Activated CD4-positive, alpha-beta T cell treated with anti-CD3 and anti-CD28 coated beads for 36 hours (primary cell): Measurements from ENCODE around the gene DIO2. TPM values are rescaled to one million over a fixed set of nuclear protein-coding genes. Genes with fewer than 3 reads are reported as not detected.

Experiments
- ATAC-seq: fragments of 200-7000 bp; cut with Tn5 transposase; one replicate; pipeline ENCODE4 v1.10.0; 2021; ENCODE audit warnings: mild to moderate bottlenecking, moderate library complexity
- CTCF ChIA-PET: fragments of 350-600 bp; sonication (Branson Sonifier 250); formaldehyde crosslinking; loops from one replicate; lab custom pipeline; 2021; ENCODE audit warnings: antibody characterized with exemption; lab: Charles Lee
- POLR2A ChIA-PET: fragments of 350-600 bp; sonication (Branson Sonifier 250); formaldehyde crosslinking; loops from one replicate; lab custom pipeline; 2021; ENCODE audit warnings: antibody characterized with exemption, inconsistent platforms; lab: Charles Lee
- DNase-seq: peaks from one replicate; pipeline ENCODE4 v3.0.0-alpha.2; 2020
- H3K27ac Mint-ChIP-seq: one replicate; pipeline ENCODE4 v1.8.0; 2021; ENCODE audit warnings: mixed read lengths
- H3K27me3 Mint-ChIP-seq: one replicate; pipeline ENCODE4 v1.8.0; 2021; ENCODE audit warnings: mixed read lengths
- H3K36me3 Mint-ChIP-seq: one replicate; pipeline ENCODE4 v1.8.0; 2021; ENCODE audit warnings: low read depth, mixed read lengths
- H3K4me1 Mint-ChIP-seq: one replicate; pipeline ENCODE4 v1.8.0; 2021; ENCODE audit warnings: mixed read lengths
- H3K4me3 Mint-ChIP-seq: one replicate; pipeline ENCODE4 v1.8.0; 2021; ENCODE audit warnings: mild to moderate bottlenecking, moderate library complexity, mixed read lengths
- H3K9me3 Mint-ChIP-seq: one replicate; pipeline ENCODE4 v1.8.0; 2021; ENCODE audit warnings: low read depth, mixed read lengths
- intact Hi-C, 2 experiments: fragments of 100-400 bp; cut with DNase I in 1 of 2; cut with micrococcal nuclease in 1 of 2; formaldehyde crosslinking; loops; one replicate each; pipeline versions ENCODE4 v1.14.2 to v1.15.1; 2022 to 2024; cut with DNase I, micrococcal nuclease
- total RNA-seq, 2 experiments: library from RNA; stranded (reverse); gene quantifications; one replicate each; pipeline ENCODE4 v1.2.3, GENCODE V29; 2021

DIO2 gene
- not detected for total RNA-seq

DNA sequence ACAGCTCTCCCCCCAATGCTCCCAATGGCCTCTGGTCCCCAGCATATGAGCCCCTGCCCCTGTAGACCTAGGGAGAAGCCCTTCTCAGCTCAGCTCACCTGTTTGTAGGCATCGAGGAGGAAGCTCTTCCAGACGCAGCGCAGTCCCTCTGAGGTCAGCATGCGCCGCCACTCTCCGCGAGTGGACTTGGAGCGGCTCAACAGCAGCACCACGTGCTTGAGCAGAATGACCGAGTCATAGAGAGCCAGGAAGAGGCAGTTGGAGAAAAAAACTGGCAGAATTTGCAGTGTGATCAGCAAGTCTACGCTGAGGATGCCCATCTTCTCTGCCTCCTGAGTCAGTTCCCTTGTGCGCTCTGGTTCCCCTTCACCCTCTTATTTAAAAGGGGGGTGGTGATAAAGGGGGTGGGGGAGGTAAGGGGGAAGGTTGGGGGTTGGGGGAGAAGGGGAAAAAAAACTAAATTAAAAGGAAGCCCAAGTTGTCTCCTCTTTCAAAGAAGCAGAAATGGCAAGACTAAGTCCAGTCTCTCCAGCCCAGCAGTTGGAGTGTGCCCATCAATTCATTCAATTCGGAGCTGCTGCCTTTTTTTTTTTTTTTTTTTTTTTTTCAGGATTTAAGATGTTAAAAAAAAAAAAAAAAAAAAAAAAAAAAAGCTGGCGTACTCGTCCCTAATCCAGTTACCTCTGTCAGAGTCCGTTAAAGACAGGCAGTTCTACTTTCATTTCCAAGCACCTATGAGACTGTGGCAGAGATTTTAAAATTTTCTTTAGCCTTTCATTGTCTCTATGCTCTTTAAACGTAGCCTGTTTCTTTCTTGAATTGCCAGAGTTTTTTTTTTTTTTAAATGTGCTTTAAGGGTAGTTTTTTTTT, at the start of gene DIO2:
Gene DIO2, minus strand, starts transcription at position 352 of the 870 bp plus-strand sequence. Its CDS starts 32 bp downstream, at position 320.
- no peaks in the 10 kb centered on the region for H3K36me3 Mint-ChIP-seq
- H3K9me3 Mint-ChIP-seq, result no peaks in the 10 kb centered on the region
- no peak within 1 kb of the TSS for H3K4me3 Mint-ChIP-seq
- no peaks in the 10 kb centered on the region for H3K4me1 Mint-ChIP-seq
- H3K27ac Mint-ChIP-seq, result no peak within 1 kb of the TSS
- DNase-seq, result no peak
- ChIA-PET CTCF (interaction anchor here (1.1 kb wide), 1 partner anchor 30 kb away, joined by 3 read pairs; no protein-coding TSS in a partner anchor), POLR2A (no interaction called here)
- peaks cover 1% of the 10 kb centered on the region for H3K27me3 Mint-ChIP-seq
- no peak for ATAC-seq
- intact Hi-C loops, result loop anchor here in 1 of 2 experiments (5.0 kb wide), 1 partner anchor 641 kb away; no protein-coding TSS in a partner anchor

DNA sequence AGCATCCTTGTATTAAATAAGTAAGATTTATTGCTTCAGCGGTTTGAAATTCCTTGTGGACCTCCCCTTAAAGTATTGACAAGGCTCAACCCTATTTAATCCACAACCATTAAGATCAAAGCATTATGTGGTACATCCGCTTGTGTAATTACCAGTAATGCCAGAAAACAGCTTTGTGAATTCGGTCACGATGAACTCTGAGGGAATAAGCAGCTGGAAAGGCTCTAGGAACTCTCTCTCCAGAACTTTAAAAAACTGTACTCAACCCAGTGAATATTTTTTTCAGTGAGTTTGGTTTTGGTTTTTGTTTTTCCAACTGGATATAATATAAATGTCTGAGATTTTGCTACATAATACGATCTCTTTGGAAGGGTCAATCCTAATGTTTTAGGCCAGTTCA, 49.3 kb upstream of the DIO2 start:
- CTCF ChIA-PET, result no interaction called here
- no peak for ATAC-seq
- no peaks in the 10 kb centered on the region for H3K4me1 Mint-ChIP-seq

DNA sequence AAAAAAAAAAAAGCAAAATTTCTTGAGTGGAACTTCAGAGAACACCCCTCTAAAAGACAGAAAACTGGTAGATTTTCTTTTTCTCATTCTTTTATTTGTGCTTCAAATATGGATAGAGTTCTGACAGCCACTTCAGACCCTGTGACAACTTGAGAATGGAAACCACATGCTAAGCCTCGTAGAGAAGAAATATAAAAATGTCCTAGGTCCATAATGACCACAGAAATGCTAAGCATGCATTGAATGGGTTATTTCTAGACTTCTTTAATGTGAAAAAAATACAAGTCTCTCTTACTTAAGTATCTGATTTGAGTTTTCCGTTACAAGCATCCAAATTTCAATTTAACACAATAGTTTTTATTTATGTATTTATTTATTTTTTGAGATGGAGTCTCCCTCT, 28.3 kb upstream of the DIO2 start:
- DNase-seq, result no peak
- Mint-ChIP-seq H3K27me3 (no peaks in the 10 kb centered on the region), H3K4me3 (no peak overlapping the region), H3K4me1 (no peaks in the 10 kb centered on the region), H3K9me3 (peaks cover 25% of the 10 kb centered on the region), H3K27ac (no peak overlapping the region), H3K36me3 (no peaks in the 10 kb centered on the region)
- ChIA-PET POLR2A (no interaction called here), CTCF (interaction anchor here (0.7 kb wide), 1 partner anchor 60 kb away, joined by 3 read pairs; no protein-coding TSS in a partner anchor)
- intact Hi-C loops, result no loop called here
- no peak for ATAC-seq

More for the DNA sequence above, 49.3 kb upstream of the DIO2 start:
- intact Hi-C loops, result no loop called here
- POLR2A ChIA-PET, result no interaction called here
- H3K4me3 Mint-ChIP-seq, result no peak overlapping the region
- no peaks in the 10 kb centered on the region for H3K27me3 Mint-ChIP-seq
- DNase-seq, result no peak
- no peak overlapping the region for H3K27ac Mint-ChIP-seq
- peaks cover 1% of the 10 kb centered on the region for H3K9me3 Mint-ChIP-seq
- H3K36me3 Mint-ChIP-seq, result no peaks in the 10 kb centered on the region

DNA sequence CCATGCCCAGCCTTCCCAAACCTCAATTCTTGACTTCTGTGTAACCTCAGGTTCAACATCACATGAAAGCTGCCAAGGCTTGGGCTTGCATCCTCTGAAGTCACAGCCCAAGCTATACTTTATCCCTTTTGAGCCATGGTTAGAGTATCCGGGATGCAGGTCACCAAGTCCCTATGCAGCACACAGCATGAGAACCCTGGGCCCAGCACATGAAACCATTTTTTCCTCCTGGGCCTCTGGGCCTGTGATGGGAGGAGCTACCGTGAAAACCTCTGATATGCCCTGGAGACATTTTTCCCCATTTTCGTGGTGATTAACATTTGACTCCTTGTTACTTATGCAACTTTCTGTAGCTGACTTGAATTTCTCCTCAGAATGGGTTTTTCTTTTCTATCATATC, 25.8 kb upstream of the DIO2 start:
- ChIA-PET CTCF (interaction anchor here (0.6 kb wide), 2 partner anchors 36 to 398 kb away, joined by 3 read pairs; no protein-coding TSS in a partner anchor), POLR2A (no interaction called here)
- intact Hi-C loops, result no loop called here
- Mint-ChIP-seq H3K4me3 (no peak overlapping the region), H3K27me3 (no peaks in the 10 kb centered on the region), H3K4me1 (no peaks in the 10 kb centered on the region), H3K36me3 (no peaks in the 10 kb centered on the region), H3K9me3 (peaks cover 22% of the 10 kb centered on the region), H3K27ac (no peak overlapping the region)
- no peak for DNase-seq
- no peak for ATAC-seq

DNA sequence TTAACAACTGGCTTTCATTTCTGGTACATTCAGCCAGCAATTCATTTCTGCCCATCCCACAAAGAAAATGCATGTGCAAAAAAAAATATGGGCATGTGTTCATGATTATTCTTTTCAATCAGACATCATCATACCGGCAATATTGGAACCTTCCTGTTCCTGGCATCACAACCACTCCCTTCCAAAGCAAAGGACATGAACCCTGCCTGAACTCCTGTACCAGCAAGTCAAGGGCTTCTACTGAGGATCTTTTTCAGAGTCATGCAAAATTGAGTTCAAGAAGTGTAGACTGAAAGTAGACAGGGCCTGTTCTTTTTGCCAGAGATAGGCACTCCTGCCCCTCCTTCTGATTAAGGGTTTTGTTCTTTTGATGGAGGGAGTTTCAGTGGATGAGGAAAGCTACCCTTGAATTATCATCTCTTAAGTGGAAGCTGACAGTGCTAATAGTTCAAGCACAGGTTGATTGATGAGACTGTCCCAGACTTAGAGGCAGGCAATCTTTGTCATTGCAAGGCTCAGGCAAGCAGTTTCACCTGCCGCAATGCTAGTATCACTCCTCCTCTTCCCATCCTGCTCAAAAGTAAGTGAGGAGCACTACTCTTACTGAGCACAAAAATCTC, 22.3 kb upstream of the DIO2 start:
- Mint-ChIP-seq H3K27ac (no peak overlapping the region), H3K27me3 (no peaks in the 10 kb centered on the region), H3K9me3 (peaks cover 20% of the 10 kb centered on the region), H3K4me1 (no peaks in the 10 kb centered on the region), H3K4me3 (no peak overlapping the region), H3K36me3 (no peaks in the 10 kb centered on the region)
- CTCF ChIA-PET, result no interaction called here
- intact Hi-C loops, result no loop called here
- POLR2A ChIA-PET, result no interaction called here
- ATAC-seq (no peak), DNase-seq (no peak)

DNA sequence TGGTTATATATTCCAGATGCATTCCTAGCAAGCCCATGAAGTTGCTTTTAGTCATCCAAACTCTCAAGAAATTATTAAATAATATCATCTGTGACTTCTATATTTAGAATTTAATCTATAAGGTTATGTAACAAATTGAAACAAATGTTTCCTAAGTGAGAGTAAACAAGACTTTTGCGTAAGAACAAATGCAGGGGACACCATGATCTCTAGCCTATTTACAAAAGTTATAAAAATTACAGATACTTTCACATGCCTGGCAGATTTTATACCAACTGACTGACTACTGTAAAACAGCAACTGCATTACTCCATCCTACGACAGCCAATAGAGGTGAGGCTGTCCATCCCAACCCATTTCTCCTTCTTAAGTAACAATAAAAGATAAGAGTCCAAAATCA, 20.4 kb upstream of the DIO2 start:
- DNase-seq, result no peak
- CTCF ChIA-PET, result no interaction called here
- no peak for ATAC-seq
- Mint-ChIP-seq H3K27me3 (no peaks in the 10 kb centered on the region), H3K27ac (no peak overlapping the region), H3K4me3 (no peak overlapping the region), H3K9me3 (peaks cover 20% of the 10 kb centered on the region), H3K4me1 (no peaks in the 10 kb centered on the region), H3K36me3 (no peaks in the 10 kb centered on the region)
- POLR2A ChIA-PET, result no interaction called here
- intact Hi-C loops, result no loop called here

DNA sequence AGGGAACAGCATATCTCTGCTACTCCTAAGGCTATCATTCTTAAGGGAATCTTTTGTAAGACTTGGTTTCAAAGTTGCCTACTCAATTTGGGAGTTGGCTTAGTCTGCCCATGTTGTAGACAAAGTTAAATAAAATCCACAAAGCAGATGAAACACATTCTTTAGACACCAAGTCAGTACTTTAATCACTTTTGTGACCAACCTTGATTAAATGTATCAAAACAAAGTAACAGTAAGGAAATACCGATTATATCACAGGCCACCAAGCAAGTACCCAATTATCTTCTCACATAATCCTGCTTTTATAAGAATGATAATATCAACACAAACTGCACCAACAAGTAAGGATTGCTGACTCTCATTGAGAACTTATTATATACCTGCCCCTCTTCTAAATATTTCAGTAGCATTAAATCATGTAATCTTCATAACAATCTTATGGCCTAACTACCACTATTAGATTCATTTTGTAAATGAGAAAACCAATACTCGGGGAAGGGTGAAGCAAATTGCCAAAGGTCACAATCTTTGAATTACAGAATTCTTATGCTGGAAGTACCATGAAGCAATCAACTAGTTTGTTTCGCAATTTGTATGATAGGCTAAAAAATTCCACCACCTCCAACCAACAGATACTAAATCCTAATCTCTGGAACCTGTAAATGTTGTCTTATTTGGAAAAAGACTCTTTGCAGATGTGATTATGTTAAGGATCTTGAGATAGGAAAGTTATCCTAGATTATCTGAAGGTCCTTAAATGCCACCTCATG, 12.6 kb upstream of the DIO2 start:
- DNase-seq (no peak), ATAC-seq (no peak)
- CTCF ChIA-PET, result no interaction called here
- Mint-ChIP-seq H3K27me3 (no peaks in the 10 kb centered on the region), H3K27ac (no peak overlapping the region), H3K4me3 (no peak overlapping the region), H3K36me3 (no peaks in the 10 kb centered on the region), H3K4me1 (no peaks in the 10 kb centered on the region), H3K9me3 (peaks cover 9% of the 10 kb centered on the region)
- POLR2A ChIA-PET, result no interaction called here
- intact Hi-C loops, result no loop called here

DNA sequence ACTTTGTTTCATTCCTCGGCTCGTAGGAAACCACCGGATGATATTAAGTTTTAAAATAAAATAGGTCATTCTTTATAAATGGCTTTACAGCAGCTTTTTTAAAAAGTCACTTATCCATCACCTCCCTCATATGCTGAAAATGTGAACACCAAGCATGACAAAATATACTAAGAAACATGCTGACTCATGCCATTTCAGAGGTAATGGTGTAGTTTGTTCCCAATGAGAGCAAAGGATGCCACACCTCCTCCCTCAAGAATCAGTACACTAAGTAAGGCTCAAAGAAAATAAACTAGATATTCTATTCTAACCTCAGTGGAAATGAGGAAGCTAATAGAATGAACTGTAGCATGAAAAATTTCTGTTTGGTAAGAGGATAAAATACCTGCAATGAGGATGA, 5.5 kb upstream of the DIO2 start:
- Mint-ChIP-seq H3K4me1 (no peaks in the 10 kb centered on the region), H3K36me3 (no peaks in the 10 kb centered on the region), H3K27ac (no peak overlapping the region), H3K9me3 (peaks cover 4% of the 10 kb centered on the region), H3K27me3 (no peaks in the 10 kb centered on the region), H3K4me3 (no peak overlapping the region)
- POLR2A ChIA-PET, result interaction anchor here (0.6 kb wide), 1 partner anchor 46 kb away, joined by 10 read pairs; no protein-coding TSS in a partner anchor
- intact Hi-C loops, result no loop called here
- no peak for ATAC-seq
- DNase-seq, result no peak
- CTCF ChIA-PET, result no interaction called here

DNA sequence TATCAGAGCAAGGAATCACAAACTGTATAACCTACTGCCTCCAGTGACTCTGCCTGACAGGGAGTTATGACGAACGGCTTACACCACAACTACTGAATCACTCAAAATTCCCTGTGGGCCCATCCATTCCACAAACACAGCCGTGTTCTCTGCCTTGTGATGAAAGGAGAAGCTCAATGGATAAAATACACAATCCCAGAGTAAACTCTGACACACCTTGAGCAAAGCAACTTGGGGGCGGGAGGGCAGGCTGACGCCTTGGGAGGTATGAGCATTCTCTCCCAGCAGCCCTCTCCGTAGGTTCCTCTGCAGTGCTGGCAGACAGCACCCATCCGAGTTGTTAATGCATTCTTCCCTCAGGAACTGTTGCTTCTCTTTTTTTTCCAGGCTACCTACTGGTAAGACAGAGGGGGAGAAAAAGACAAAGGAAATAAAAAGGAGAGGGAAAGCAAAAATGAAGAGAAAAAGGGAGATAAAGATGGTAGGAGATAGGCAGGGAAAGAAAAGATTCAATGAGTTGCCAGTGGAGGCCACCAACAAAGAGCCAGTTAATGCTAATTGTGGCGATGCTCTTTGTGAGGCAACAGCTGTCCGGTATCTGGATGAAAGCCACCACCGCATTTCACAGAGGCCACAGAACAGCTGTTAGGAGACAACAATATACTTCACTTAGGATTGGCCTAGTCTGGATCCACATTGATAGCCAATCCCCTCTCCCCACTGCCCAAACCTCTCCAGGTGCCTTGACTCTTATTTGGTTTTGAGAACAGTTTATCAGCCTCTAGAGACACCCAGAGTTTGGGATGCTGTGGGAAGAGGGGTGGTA, 4.7 kb upstream of the DIO2 start:
- no peak overlapping the region for H3K4me3 Mint-ChIP-seq
- intact Hi-C loops, result no loop called here
- ATAC-seq, result no peak
- H3K4me1 Mint-ChIP-seq, result no peaks in the 10 kb centered on the region
- POLR2A ChIA-PET, result no interaction called here
- peaks cover 4% of the 10 kb centered on the region for H3K9me3 Mint-ChIP-seq
- DNase-seq, result no peak
- H3K27me3 Mint-ChIP-seq, result no peaks in the 10 kb centered on the region
- no peak overlapping the region for H3K27ac Mint-ChIP-seq
- H3K36me3 Mint-ChIP-seq, result no peaks in the 10 kb centered on the region
- CTCF ChIA-PET, result no interaction called here

DNA sequence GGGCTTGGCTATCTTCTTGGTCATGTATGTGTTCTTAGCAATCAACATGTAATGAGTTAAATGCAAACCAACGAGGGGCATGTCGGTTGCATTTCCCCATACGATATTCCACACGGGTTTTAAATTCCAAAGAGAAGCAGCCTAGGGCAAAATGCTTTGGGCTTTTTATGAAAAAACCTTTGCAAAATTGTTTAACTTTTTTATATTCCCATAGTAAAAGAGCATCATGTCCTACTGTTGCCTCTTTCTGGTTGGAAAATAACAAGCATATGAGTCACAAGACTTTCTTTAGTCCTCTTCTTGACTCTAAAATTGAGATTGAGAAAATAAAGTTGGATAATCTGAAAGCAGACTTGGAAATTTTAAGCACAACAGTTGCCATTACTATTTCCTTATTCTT, 3.8 kb upstream of the DIO2 start:
- no peak overlapping the region for H3K27ac Mint-ChIP-seq
- CTCF ChIA-PET, result no interaction called here

DNA sequence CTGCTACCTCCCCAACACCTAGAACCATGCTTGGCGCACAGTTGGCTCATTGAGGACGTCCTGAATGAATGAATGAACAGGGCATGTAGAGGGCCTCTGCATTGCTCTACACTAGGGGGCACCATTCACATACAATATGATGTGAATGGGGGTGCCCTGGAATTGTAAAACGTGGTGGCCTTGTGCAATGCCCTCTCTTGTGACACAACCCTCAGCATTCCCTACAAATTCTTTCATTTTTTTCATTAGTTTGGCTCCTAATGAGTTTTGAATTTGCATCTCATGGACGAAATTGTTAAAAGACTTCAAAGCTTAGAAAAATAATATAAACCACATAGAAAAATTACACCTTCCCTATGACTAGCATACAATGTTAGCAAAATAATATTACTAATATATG, 2.3 kb upstream of the DIO2 start:
- CTCF ChIA-PET, result interaction anchor here (0.6 to 1.1 kb wide), 6 partner anchors 62 to 783 kb away, joined by 3 to 4 read pairs (median 4); no protein-coding TSS in a partner anchor
- POLR2A ChIA-PET, result no interaction called here
- Mint-ChIP-seq H3K4me3 (no peak overlapping the region), H3K9me3 (no peaks in the 10 kb centered on the region), H3K27ac (no peak overlapping the region), H3K27me3 (peaks cover 1% of the 10 kb centered on the region), H3K36me3 (no peaks in the 10 kb centered on the region), H3K4me1 (no peaks in the 10 kb centered on the region)
- ATAC-seq (no peak), DNase-seq (peak; percentile 30)
- intact Hi-C loops, result loop anchor here (1.0 to 5.0 kb wide), 2 partner anchors 637 to 639 kb away; no protein-coding TSS in a partner anchor

More for the DNA sequence above, 3.8 kb upstream of the DIO2 start:
- DNase-seq (no peak), ATAC-seq (no peak)
- no peaks in the 10 kb centered on the region for H3K36me3 Mint-ChIP-seq
- H3K4me3 Mint-ChIP-seq, result no peak overlapping the region
- H3K9me3 Mint-ChIP-seq, result peaks cover 4% of the 10 kb centered on the region
- peaks cover 1% of the 10 kb centered on the region for H3K27me3 Mint-ChIP-seq
- H3K4me1 Mint-ChIP-seq, result no peaks in the 10 kb centered on the region
- POLR2A ChIA-PET, result no interaction called here
- intact Hi-C loops, result no loop called here
